GM10266 (cell line): ENCODE measurements around the gene RFLNA.
A peak's percentile ranks its signal among the peaks of the same experiment; 100 is the strongest.

Experiments used
- DNase-seq: peaks from one replicate; pipeline ENCODE4 v3.0.0; 2012; ENCODE audit errors: extremely low spot score
- TF ChIP-seq, protein P1 (sequence below): IDR thresholded peaks from 2 replicates; pipeline ENCODE4 v1.5.1; 2012; ENCODE audit warnings: mild to moderate bottlenecking, low read depth; ENCODE audit not compliant: control insufficient read depth, insufficient read depth; ENCODE audit errors: missing control alignments

Gene RFLNA

DNA sequence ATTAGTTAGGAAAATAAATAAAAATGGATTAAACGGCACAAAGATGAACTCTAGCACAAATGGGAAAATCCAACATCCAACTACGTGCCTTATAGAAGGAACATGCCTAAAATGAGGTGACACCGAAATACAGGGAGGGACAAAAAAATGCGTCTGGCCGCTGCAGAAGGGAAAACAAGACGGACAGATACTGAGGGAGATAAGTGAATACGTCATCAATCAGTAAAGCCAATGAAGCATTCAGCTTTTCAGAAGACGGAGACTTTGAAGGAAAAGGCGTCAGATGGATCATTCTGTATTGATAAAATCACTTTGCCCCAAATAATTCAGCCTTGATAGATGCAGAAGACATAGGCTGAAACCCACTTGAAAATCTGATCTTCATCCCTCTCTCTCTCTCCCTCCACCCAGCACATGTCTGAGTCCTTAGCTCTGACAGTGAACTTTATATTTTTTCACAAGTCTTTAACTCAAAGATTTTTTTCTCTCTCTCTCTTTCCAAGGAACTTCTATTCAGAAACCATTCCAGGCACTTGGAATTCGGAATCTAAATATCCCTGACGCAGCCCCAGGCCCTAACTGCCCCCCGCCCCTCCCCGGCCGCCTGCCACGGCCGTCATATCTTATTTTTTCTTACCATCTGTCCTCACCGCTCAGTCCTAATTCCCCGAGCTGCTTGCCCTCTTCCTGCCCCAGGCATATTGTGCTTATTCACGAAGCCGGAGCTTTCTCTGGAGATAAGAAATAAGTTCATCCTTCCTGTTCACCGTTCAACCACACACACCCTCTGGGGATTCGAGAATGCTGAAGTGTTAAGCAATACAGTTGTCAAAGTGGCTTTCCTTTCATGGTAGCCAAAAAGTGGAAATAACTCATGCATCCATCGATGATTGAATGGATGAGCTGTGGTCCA, 35.5 kb upstream of the RFLNA start:
- no peak for DNase-seq
- TF ChIP-seq, protein P1, sequence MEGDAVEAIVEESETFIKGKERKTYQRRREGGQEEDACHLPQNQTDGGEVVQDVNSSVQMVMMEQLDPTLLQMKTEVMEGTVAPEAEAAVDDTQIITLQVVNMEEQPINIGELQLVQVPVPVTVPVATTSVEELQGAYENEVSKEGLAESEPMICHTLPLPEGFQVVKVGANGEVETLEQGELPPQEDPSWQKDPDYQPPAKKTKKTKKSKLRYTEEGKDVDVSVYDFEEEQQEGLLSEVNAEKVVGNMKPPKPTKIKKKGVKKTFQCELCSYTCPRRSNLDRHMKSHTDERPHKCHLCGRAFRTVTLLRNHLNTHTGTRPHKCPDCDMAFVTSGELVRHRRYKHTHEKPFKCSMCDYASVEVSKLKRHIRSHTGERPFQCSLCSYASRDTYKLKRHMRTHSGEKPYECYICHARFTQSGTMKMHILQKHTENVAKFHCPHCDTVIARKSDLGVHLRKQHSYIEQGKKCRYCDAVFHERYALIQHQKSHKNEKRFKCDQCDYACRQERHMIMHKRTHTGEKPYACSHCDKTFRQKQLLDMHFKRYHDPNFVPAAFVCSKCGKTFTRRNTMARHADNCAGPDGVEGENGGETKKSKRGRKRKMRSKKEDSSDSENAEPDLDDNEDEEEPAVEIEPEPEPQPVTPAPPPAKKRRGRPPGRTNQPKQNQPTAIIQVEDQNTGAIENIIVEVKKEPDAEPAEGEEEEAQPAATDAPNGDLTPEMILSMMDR: no peak

DNA sequence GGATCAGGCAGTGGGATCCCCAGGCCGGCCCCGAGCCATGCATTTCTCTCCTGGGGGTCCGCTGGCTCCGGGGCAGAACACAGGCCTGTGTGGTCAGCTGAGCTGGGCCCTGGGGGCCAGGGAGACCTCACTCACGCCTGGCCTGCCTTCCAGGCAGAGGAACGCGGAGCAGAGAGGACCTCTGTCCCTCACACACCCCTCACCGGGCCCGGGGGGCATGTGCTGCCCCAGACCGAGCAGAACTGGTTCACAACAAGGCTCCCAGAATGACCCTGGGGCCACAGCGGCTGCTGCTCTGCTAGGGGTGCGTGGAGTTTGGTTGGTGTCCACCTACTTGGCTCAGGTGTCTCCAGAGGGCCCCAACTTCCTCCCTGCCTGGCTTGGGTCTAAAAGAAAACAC, 33.0 kb upstream of the RFLNA start:
- no peak for DNase-seq
- TF ChIP-seq, protein P1: no peak

DNA sequence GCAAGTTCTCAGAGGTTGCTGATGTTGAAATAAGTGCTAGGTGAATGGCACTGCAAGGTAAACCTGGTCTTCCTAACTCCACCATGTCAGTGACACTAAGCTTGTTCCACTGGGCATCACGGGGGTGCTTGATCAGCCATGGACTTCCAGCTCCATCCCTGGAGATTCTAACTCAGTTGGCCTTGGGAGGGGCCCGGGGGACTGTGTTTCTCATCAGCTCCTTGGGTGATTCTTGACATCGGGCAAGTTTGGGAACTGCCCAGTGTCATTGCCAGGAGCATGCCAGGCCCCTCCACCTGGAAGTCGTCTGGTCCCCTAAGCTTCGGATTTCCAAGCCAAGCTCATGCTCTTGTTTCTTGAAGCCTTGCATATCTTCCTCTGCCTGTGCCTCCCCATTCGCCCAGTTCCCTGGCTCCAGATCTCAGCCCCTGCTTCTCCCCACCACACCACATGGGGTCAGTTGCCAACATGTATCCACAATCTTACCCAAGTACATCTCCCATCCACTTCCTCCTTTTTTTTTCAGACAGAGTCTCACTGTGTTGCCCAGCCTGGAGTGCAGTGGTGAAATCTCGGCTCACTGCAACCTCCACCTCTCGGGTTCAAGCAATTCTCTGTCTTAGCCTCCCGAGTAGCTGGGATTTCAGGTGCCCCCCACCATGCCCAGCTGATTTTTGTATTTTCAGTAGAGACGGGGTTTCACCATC, 30.7 kb upstream of the RFLNA start:
- no peak for DNase-seq
- TF ChIP-seq, protein P1: no peak

DNA sequence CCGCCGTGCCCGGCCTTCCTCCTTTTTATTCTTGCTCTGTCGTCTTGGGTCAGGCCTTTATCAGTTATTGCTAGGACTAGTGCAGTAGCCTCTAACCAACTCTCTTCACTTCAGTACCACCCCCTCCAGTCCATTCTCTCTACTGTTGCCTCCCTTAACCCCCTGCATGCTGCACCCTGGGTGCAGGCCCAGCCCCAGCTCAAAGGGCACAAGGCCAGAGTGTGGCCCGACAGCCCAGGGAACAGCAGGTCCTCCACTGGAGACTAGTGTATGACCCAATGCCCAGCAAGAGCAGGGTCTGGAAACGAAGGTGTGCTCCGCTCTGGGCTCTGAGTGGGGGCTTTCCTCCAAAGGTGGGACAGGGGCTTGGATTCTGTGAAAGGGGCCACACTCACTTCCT, 30.0 kb upstream of the RFLNA start:
- TF ChIP-seq, protein P1: no peak
- DNase-seq: no peak

DNA sequence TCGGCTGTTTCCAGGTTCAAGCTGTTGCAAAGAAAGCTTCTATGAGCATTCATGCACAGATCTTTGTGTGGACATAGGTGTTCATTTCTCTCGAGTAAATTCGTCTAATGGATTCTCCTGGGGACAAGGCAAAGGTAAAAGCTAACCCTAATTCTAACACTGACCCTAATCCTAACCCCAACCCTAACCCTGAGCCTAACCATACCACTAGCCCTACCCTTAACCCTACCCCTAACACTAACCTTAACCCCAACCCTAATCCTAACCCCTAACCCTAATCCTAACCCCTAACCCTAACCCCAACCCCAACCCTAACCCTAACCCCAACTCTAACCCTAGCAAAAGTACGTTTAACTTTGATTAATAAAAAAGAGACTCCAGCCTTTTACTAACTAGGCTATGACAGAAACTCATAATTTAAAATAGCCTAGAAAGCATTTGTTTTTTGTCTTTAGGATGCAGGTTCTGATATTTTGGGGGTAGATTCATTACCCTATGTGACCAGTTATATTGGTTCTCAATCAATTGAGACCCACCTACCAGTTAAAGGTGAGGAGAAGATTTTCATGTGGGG, 27.6 kb upstream of the RFLNA start:
- no peak for DNase-seq
- TF ChIP-seq, protein P1: no peak

DNA sequence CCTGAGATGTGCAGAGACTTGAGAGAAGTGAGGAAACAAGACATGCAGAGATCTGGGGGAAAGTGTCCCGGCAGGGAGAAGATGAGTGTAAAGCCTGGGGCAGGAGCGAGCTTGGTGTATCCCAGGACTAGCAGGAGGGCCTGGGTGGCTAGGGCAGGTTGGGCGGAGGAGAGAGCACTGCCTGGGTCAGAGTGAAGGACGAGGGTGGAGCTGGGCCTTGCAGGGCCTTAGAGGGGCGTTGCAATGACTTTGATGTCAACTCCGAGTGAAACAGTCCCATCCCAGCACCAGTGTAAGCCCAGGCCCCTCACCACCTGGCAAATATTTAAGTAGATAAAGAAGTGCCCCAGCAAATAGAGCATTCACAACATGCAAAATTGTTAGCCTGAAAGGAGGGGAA, 24.2 kb upstream of the RFLNA start:
- TF ChIP-seq, protein P1: no peak
- no peak for DNase-seq

DNA sequence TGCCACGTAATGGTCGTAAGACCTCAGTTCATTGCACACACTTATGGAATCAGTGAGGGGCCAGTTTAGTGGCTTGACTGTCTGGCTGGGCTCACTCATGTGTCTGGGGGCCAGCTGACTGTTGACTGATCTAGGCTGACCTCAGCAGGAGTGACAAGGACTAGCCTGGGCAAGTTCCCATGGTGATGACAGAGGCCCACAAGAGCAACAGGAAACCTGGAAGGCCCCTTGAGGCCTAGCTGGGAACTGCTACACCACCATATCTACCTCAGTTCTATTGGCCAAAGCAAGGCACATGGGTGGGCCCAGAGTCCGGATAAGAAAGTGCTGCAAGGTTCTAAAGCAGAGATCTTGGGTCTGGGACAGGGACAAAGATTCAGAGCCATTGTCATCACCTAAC, 21.3 kb upstream of the RFLNA start:
- TF ChIP-seq, protein P1: peak; percentile 14
- peak; percentile 76 for DNase-seq
